ENCODE results near the gene ST7L. TPM values are rescaled to one million over a fixed set of nuclear protein-coding genes. Genes with fewer than 3 reads are reported as not detected.

The ST7L gene
- total RNA-seq, 2 experiments from 2014 or later, result 12.3 to 12.5 TPM

DNA sequence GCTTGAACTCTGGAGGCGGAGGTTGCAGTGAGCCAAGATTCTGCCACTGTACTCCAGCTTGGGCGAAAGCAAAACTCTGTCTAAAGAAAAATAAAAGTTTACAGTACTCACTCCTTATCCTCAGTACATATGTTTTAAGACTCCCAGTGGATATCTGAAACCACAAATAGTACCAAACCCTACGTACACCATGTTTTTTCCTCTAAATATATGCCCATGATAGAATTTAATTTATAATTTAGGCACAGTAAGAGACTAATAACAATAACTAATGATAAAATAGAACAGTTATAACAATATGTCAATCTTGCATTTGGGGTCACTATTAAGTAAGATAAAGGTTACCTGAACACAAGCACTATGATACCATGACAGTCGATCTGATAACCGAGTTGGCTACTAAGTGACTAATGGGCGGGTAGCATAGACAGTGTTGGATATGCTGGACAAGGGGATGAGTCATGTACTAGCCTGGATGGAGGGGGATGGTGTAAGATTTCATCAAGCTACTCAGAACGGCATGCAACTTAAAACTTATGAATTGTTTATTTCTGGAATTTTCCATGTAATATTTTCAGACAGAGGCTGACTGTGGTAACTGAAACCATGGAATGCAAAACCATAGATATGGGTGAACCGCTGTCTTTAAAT, 43.7 kb downstream of the ST7L start:
- peaks cover 10% of the 10 kb centered on the region for H3K36me3 Mint-ChIP-seq (ENCODE audit: low read depth)
- DNase-seq (no peak), ATAC-seq (no peak)
- POLR2A ChIA-PET, result no interaction called here
- H3K27me3 Mint-ChIP-seq (ENCODE audit: low read depth), result no peaks in the 10 kb centered on the region
- CTCF ChIA-PET, result no interaction called here
- no peaks in the 10 kb centered on the region for H3K9me3 Mint-ChIP-seq (ENCODE audit: insufficient read depth)
- no peak overlapping the region for H3K4me3 Mint-ChIP-seq
- H3K4me1 Mint-ChIP-seq (ENCODE audit: low read depth), result no peaks in the 10 kb centered on the region
- no peak overlapping the region for H3K27ac Mint-ChIP-seq

DNA sequence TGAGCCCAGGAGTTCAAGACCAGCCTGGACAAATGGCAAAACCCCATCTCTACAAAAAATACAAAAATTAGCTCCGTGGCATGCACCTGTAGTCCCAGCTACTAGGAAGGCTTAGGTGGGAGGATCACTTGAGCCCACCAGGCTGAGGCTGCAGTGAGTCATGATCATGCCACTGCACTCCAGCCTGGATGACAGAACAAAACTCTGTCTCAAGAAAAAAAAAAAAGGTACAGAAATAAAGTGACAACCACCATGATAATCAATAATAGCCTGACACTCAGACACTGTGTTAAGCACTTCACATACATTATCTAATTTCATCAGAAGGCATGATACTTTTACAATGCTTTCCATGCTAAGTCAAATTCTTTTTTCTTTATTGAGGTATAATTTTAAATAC, 53.1 kb downstream of the ST7L start:
- no peaks in the 10 kb centered on the region for H3K27me3 Mint-ChIP-seq (ENCODE audit: low read depth)
- no peak overlapping the region for H3K27ac Mint-ChIP-seq
- no peaks in the 10 kb centered on the region for H3K4me1 Mint-ChIP-seq (ENCODE audit: low read depth)
- H3K4me3 Mint-ChIP-seq, result no peak overlapping the region
- no peak for ATAC-seq
- POLR2A ChIA-PET, result no interaction called here
- CTCF ChIA-PET, result no interaction called here
- H3K9me3 Mint-ChIP-seq (ENCODE audit: insufficient read depth), result no peaks in the 10 kb centered on the region
- H3K36me3 Mint-ChIP-seq (ENCODE audit: low read depth), result no peaks in the 10 kb centered on the region
- DNase-seq, result no peak

DNA sequence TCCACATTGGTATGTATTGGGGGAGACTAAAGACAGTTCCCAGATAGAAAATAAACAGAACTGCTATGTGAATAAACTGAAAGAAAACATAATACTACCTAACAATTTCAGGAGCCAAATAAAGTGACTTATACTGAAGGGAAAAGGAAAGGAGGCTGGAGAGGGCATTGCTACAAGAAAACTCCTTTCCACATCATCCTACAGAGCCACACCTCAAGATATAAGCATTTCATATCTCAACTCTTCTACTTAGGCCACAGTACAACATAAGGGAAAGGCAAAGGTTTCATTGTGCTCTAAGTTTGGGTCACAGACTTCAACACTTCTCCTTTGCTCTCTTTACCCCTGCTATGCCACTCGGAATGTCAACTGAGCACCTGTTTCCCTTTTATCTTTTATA, 54.9 kb downstream of the ST7L start:
- POLR2A ChIA-PET, result no interaction called here

DNA sequence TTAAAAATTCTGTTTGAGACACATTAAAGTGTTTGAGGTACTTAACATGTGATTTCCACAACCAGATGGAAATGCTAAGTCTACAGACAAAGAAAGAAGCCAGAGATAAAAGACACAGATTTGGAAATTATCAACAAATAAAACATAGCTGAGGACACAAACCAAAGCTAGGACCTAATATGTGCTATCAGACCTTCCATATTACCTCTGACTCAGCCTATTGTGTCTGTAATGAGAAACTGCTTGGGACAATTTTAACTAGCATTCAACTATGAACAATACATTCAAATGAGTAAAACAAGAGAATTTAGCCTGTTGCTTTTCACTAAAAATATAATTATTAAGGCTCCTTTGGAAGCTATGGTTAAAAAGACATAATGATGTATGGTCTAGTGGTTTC, 55.6 kb downstream of the ST7L start:
- DNase-seq (no peak), ATAC-seq (no peak)
- POLR2A ChIA-PET, result no interaction called here
- Mint-ChIP-seq H3K9me3 (ENCODE audit: insufficient read depth) (no peaks in the 10 kb centered on the region), H3K27ac (no peak overlapping the region), H3K27me3 (ENCODE audit: low read depth) (no peaks in the 10 kb centered on the region), H3K4me1 (ENCODE audit: low read depth) (no peaks in the 10 kb centered on the region), H3K36me3 (ENCODE audit: low read depth) (no peaks in the 10 kb centered on the region), H3K4me3 (no peak overlapping the region)
- CTCF ChIA-PET, result no interaction called here

More for the DNA sequence above, 54.9 kb downstream of the ST7L start:
- Mint-ChIP-seq H3K9me3 (ENCODE audit: insufficient read depth) (no peaks in the 10 kb centered on the region), H3K4me1 (ENCODE audit: low read depth) (no peaks in the 10 kb centered on the region), H3K27ac (no peak overlapping the region), H3K36me3 (ENCODE audit: low read depth) (no peaks in the 10 kb centered on the region), H3K4me3 (no peak overlapping the region), H3K27me3 (ENCODE audit: low read depth) (no peaks in the 10 kb centered on the region)
- CTCF ChIA-PET, result no interaction called here
- ATAC-seq, result no peak
- DNase-seq, result no peak

DNA sequence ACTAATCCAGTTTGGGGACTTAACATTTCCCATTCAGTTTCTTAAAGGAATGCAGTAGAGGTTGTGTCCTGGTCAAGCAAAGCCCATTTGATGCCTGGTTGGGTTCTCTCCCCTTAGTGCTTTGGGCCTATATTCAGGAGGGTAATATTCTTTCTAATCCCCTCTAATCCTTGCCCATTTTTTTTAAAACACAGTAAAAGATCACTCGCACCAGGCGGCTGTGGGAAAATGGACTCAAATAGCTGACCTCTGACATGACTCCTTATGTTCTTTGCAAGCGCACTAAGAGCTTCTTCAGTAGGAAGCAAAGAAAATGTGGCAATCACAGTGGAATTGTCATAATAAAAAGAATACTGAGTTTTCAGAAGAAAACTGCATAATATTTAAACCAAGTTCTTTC, 60.3 kb downstream of the ST7L start:
- DNase-seq (no peak), ATAC-seq (no peak)
- H3K36me3 Mint-ChIP-seq (ENCODE audit: low read depth), result no peaks in the 10 kb centered on the region
- H3K9me3 Mint-ChIP-seq (ENCODE audit: insufficient read depth), result no peaks in the 10 kb centered on the region
- ChIA-PET CTCF (no interaction called here), POLR2A (no interaction called here)
- no peak overlapping the region for H3K27ac Mint-ChIP-seq
- H3K27me3 Mint-ChIP-seq (ENCODE audit: low read depth), result no peaks in the 10 kb centered on the region
- no peaks in the 10 kb centered on the region for H3K4me1 Mint-ChIP-seq (ENCODE audit: low read depth)
- no peak overlapping the region for H3K4me3 Mint-ChIP-seq

DNA sequence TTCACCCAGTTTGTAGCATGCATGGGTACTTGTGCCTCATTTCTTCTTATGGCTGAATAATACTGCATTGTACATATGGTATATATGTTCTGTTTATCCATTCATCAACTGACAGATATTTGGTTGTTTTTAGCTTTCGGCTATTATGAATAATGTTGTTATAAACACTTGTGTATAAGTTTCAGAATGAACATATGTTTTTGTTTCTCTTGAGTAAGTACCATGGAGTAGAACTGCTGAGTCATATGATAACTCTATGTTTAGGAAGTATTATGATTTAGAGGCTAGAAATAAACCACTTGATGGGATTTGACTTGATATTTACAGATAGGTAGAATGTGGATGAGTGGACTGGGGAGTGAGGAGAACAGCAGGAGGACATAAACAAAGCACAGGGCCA, 61.6 kb downstream of the ST7L start:
- no peaks in the 10 kb centered on the region for H3K4me1 Mint-ChIP-seq (ENCODE audit: low read depth)
- no peaks in the 10 kb centered on the region for H3K36me3 Mint-ChIP-seq (ENCODE audit: low read depth)
- no peak for ATAC-seq
- no peaks in the 10 kb centered on the region for H3K27me3 Mint-ChIP-seq (ENCODE audit: low read depth)
- ChIA-PET CTCF (no interaction called here), POLR2A (no interaction called here)
- no peak for DNase-seq
- H3K9me3 Mint-ChIP-seq (ENCODE audit: insufficient read depth), result no peaks in the 10 kb centered on the region
- H3K4me3 Mint-ChIP-seq, result no peak overlapping the region
- no peak overlapping the region for H3K27ac Mint-ChIP-seq

DNA sequence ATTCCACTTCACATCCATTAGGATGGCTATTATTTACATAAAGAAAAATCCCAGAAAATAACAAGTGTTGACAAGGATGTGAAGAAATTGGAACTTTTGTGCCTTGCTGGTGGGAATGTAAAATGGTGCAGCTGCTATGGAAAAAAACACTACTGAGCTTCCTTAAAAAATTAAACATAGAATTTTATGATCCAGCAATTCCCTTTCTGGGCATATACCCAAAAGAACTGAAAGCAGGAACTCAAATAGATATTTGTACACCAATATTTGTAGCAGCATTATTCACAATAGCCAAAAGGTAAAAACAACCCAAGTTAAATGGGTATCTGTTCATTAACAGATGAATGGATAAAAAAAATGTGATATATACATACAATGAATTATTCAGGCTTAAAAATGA, 64.5 kb downstream of the ST7L start:
- POLR2A ChIA-PET, result no interaction called here
- CTCF ChIA-PET, result no interaction called here
- H3K36me3 Mint-ChIP-seq (ENCODE audit: low read depth), result no peaks in the 10 kb centered on the region
- ATAC-seq (no peak), DNase-seq (no peak)
- H3K27ac Mint-ChIP-seq, result no peak overlapping the region
- H3K4me1 Mint-ChIP-seq (ENCODE audit: low read depth), result no peaks in the 10 kb centered on the region
- H3K27me3 Mint-ChIP-seq (ENCODE audit: low read depth), result no peaks in the 10 kb centered on the region
- H3K9me3 Mint-ChIP-seq (ENCODE audit: insufficient read depth), result no peaks in the 10 kb centered on the region
- no peak overlapping the region for H3K4me3 Mint-ChIP-seq

DNA sequence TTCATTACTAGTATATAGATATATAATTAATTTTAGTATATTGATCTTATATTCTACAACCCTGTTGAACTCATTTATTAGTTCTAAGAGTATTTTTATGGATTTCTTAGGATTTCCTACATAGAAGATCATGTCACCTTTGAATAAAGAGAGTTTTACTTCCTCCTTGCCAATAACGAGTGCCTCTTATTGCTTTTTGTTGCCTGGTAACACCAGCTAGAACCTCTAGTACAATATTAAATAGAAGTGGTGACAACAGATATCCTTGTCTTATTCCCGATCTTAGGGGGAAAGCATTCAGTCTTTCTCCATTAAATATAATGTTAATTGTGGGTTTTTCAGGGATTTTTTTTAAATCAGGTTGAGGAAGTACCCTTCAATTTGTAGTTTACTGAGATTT, 69.4 kb downstream of the ST7L start:
- Mint-ChIP-seq H3K9me3 (ENCODE audit: insufficient read depth) (no peaks in the 10 kb centered on the region), H3K27ac (no peak overlapping the region), H3K4me1 (ENCODE audit: low read depth) (no peaks in the 10 kb centered on the region), H3K36me3 (ENCODE audit: low read depth) (peaks cover 2% of the 10 kb centered on the region), H3K4me3 (no peak overlapping the region), H3K27me3 (ENCODE audit: low read depth) (no peaks in the 10 kb centered on the region)
- ATAC-seq (no peak), DNase-seq (no peak)
- POLR2A ChIA-PET, result no interaction called here
- CTCF ChIA-PET, result no interaction called here

DNA sequence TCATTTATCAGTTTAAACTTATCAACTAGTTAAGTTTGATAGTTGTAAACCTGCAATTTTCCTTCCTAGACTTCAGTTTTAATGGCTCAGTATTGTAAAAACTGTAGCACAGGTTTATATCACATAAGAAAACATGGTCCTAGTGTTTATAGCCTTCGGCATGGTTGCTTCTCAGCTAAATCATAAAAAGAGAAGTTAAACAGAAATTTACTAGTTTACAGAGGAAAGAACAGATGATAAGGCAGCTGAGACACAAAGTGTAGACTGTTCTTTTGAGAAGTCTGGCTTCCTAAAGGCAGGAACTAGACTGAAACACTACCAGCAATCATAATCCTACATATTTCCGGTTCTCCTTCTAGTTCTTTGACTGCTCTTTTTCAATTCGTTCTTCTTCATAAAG, 70.4 kb downstream of the ST7L start:
- Mint-ChIP-seq H3K36me3 (ENCODE audit: low read depth) (peaks cover 2% of the 10 kb centered on the region), H3K4me1 (ENCODE audit: low read depth) (no peaks in the 10 kb centered on the region), H3K27ac (no peak overlapping the region), H3K4me3 (no peak overlapping the region), H3K9me3 (ENCODE audit: insufficient read depth) (no peaks in the 10 kb centered on the region), H3K27me3 (ENCODE audit: low read depth) (no peaks in the 10 kb centered on the region)
- POLR2A ChIA-PET, result no interaction called here
- CTCF ChIA-PET, result no interaction called here
- ATAC-seq (no peak), DNase-seq (no peak)

DNA sequence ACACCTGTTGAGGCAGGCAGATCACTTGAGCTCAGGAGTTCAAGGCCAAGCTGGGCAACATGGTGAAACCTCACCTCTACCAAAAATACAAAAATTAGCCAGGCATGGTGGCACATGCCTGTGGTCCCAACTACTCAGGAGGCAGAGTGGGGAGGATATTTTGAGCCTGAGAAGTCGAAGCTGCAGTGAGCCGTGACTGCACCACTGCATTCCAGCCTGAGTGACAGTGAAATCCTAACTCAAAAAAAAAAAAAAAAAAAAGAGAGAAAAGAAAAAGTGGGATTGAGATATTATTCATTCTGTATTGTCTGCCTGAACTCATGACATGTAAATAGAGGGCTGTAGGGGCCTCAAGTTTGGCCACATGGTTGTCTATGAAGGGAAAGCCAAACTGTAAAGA, 72.9 kb downstream of the ST7L start:
- no peak overlapping the region for H3K4me3 Mint-ChIP-seq
- ATAC-seq, result no peak
- H3K36me3 Mint-ChIP-seq (ENCODE audit: low read depth), result peaks cover 2% of the 10 kb centered on the region
- ChIA-PET CTCF (no interaction called here), POLR2A (no interaction called here)
- H3K9me3 Mint-ChIP-seq (ENCODE audit: insufficient read depth), result no peaks in the 10 kb centered on the region
- no peaks in the 10 kb centered on the region for H3K27me3 Mint-ChIP-seq (ENCODE audit: low read depth)
- no peaks in the 10 kb centered on the region for H3K4me1 Mint-ChIP-seq (ENCODE audit: low read depth)
- no peak overlapping the region for H3K27ac Mint-ChIP-seq
- no peak for DNase-seq

DNA sequence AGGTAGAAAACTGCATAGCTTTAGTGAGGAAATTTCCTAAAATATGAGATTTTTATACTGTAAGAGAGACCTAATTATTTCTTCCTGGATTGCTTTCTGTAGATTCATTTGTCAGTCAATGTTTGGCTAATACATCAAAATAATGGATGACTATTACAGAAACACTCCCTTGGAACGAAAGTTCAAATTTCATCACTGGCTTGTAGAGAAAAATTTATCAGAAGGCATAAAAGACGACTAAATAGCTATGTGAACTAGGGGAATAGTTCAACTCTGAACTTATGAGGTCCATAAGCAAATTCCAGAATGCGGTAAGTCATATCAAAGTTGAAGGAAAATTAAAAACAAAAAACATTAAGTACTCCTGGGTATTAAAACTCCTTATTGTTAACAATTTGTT, 74.2 kb downstream of the ST7L start:
- DNase-seq (no peak), ATAC-seq (no peak)
- peaks cover 2% of the 10 kb centered on the region for H3K36me3 Mint-ChIP-seq (ENCODE audit: low read depth)
- ChIA-PET POLR2A (no interaction called here), CTCF (interaction anchor here (1.3 to 1.8 kb wide), 2 partner anchors 69 to 208 kb away, joined by 3 to 4 read pairs; no protein-coding TSS in a partner anchor)
- H3K4me1 Mint-ChIP-seq (ENCODE audit: low read depth), result peaks cover 4% of the 10 kb centered on the region
- H3K27ac Mint-ChIP-seq, result no peak overlapping the region
- H3K27me3 Mint-ChIP-seq (ENCODE audit: low read depth), result no peaks in the 10 kb centered on the region
- H3K9me3 Mint-ChIP-seq (ENCODE audit: insufficient read depth), result no peaks in the 10 kb centered on the region
- H3K4me3 Mint-ChIP-seq, result no peak overlapping the region

DNA sequence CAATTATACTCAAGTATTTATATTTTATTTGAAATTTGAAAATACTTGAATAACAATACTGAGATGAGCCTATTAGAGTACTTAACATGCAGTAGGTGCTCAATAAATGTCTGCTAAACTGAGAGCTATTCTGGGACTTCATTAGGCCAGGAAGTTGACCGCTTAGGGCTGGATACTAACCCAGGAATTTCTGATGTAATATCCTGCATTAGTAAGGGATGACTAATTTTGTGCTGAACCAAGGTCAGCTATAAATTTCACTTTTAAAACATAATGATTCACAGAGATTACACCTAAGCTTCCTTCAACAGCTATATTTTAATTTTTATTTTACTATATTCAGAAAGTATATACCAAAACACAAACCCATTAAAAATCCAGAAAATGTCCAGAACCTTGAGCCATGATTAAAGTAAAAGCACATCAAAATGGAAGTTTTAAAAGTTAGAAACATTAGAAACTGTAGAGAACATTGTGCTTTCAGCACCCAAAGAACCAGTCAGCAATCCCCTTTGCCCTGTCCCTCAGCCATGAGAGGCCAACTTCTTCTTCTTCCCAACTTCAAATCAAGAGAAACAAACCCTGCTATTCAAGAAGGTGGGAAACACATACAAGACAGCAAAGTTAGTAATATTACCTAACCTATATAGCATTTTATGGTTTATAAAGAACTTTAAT, 74.8 kb downstream of the ST7L start:
- DNase-seq (no peak), ATAC-seq (no peak)
- Mint-ChIP-seq H3K27me3 (ENCODE audit: low read depth) (no peaks in the 10 kb centered on the region), H3K4me1 (ENCODE audit: low read depth) (peaks cover 4% of the 10 kb centered on the region), H3K27ac (no peak overlapping the region), H3K36me3 (ENCODE audit: low read depth) (peaks cover 2% of the 10 kb centered on the region), H3K9me3 (ENCODE audit: insufficient read depth) (no peaks in the 10 kb centered on the region), H3K4me3 (no peak overlapping the region)
- CTCF ChIA-PET, result interaction anchor here (0.7 to 1.8 kb wide), 3 partner anchors 70 to 207 kb away, joined by 3 to 4 read pairs (median 3); no protein-coding TSS in a partner anchor
- POLR2A ChIA-PET, result no interaction called here

All from activated CD8-positive, alpha-beta T cell treated with anti-CD3 and anti-CD28 coated beads, Interleukin-2, amount 10 ng/mL, durations not matched to agents 7 days and 5 days (primary cell).